SK-N-SH (cell line): ENCODE data around the gene TBC1D17. TPM values are rescaled to one million over a fixed set of nuclear protein-coding genes. Genes with fewer than 3 reads are reported as not detected.

ENCODE experiments used
- CTCF ChIA-PET: fragments of 300-600, 350-600 bp; formaldehyde crosslinking; extraction: SDS; loops from one replicate; lab custom pipeline; 2021; lab: Yijun Ruan, JAX
- POLR2A ChIA-PET: fragments of 350-600 bp; sonication (Branson Sonifier 250); formaldehyde crosslinking; extraction: SDS; loops from one replicate; lab custom pipeline; 2020; ENCODE audit warnings: antibody characterized with exemption, inconsistent platforms; lab: Yijun Ruan, JAX
- DNase-seq: peaks from one replicate; pipeline ENCODE4 v3.0.0; 2012
- H2AFZ ChIP-seq: fragments of 200-600 bp; sonication (generic); 2 replicates; pipeline ENCODE4 v1.8.1; 2016; ENCODE audit warnings: antibody characterized with exemption, mild to moderate bottlenecking, low read depth
- H3F3A ChIP-seq: fragments of 200-600 bp; sonication (generic); replicated peaks from 2 replicates; pipeline ENCODE3; 2016; ENCODE audit warnings: antibody characterized with exemption, mild to moderate bottlenecking; ENCODE audit not compliant: insufficient read depth
- H3K27ac ChIP-seq, 2 experiments: fragments of 200-500 bp in 1 of 2; fragments of 200-600 bp in 1 of 2; sonication (Bioruptor generic) in 1 of 2; sonication (generic), shearing (Covaris generic) in 1 of 2; 2 replicates each; pipeline versions ENCODE4 v1.5.1 to v1.6.1; 2014 to 2016; ENCODE audit warnings: low read depth in 2 of 2, inconsistent platforms in 1 of 2, low read length in 1 of 2, mild to moderate bottlenecking in 1 of 2, mixed read lengths in 1 of 2
- H3K27me3 ChIP-seq: fragments of 200-600 bp; sonication (generic), shearing (Covaris generic); 2 replicates; pipeline ENCODE4 v1.6.1; 2016; ENCODE audit warnings: mixed run types; ENCODE audit not compliant: insufficient read depth
- H3K36me3 ChIP-seq, 2 experiments: fragments of 200-500 bp in 1 of 2; fragments of 200-600 bp in 1 of 2; sonication (Bioruptor generic) in 1 of 2; sonication (generic) in 1 of 2; replicated peaks in 1 of 2; 2 replicates each; pipeline versions ENCODE3 to v1.5.1; 2014 to 2016; ENCODE audit warnings: low read length in 1 of 2, mild to moderate bottlenecking in 1 of 2; ENCODE audit not compliant: insufficient read depth in 2 of 2, control insufficient read depth in 1 of 2
- H3K4me1 ChIP-seq, 2 experiments: fragments of 200-500 bp in 1 of 2; fragments of 200-600 bp in 1 of 2; sonication (Bioruptor generic) in 1 of 2; sonication (generic), shearing (Covaris generic) in 1 of 2; 2 replicates each; pipeline versions ENCODE4 v1.5.1 to v1.6.1; 2014 to 2016; ENCODE audit warnings: low read depth in 1 of 2, low read length in 1 of 2, mixed run types in 1 of 2; ENCODE audit not compliant: insufficient read depth in 2 of 2, control insufficient read depth in 1 of 2
- H3K4me2 ChIP-seq: fragments of 200-600 bp; sonication (generic), shearing (Covaris generic); 2 replicates; pipeline ENCODE4 v1.6.1; 2017; ENCODE audit warnings: mixed run types
- H3K4me3 ChIP-seq, 2 experiments: fragments of 200-500 bp in 1 of 2; fragments of 200-600 bp in 1 of 2; sonication (Bioruptor generic) in 1 of 2; sonication (generic), shearing (Covaris generic) in 1 of 2; 2 replicates each; pipeline versions ENCODE4 v1.5.1 to v1.8.1; 2014 to 2016; ENCODE audit warnings: low read depth in 2 of 2, inconsistent platforms in 1 of 2, low read length in 1 of 2, mild to moderate bottlenecking in 1 of 2, mixed read lengths in 1 of 2, moderate library complexity in 1 of 2
- H3K79me2 ChIP-seq: fragments of 200-600 bp; sonication (generic); 2 replicates; pipeline ENCODE4 v1.8.1; 2017; ENCODE audit warnings: mild to moderate bottlenecking; ENCODE audit not compliant: insufficient read depth
- H3K9ac ChIP-seq: fragments of 200-600 bp; sonication (generic); 2 replicates; pipeline ENCODE4 v1.6.1; 2017; ENCODE audit warnings: mixed run types
- H3K9me2 ChIP-seq: fragments of 200-600 bp; sonication (generic); 2 replicates; pipeline ENCODE4 v1.6.1; 2017; ENCODE audit warnings: mixed run types
- H3K9me3 ChIP-seq: fragments of 200-600 bp; sonication (generic); 2 replicates; pipeline ENCODE4 v1.6.1; 2017; ENCODE audit warnings: mixed run types, mild to moderate bottlenecking, moderate library complexity
- H4K20me1 ChIP-seq: fragments of 200-600 bp; sonication (generic); 2 replicates; pipeline ENCODE4 v1.6.1; 2017; ENCODE audit warnings: mild to moderate bottlenecking, mixed run types; ENCODE audit not compliant: insufficient read depth
- CHD2 ChIP-seq: fragments of 150-350 bp; IDR thresholded peaks from 2 replicates; pipeline ENCODE4 v1.6.1; 2018; ENCODE audit warnings: low read length; ENCODE audit not compliant: partially characterized antibody
- GABPA ChIP-seq: IDR thresholded peaks from 2 replicates; pipeline ENCODE4 v1.4.0; 2012; ENCODE audit warnings: low read depth, mild to moderate bottlenecking
- MAX ChIP-seq: IDR thresholded peaks from 2 replicates; pipeline ENCODE4 v1.4.0; 2012; ENCODE audit warnings: low read depth
- MXI1 ChIP-seq: IDR thresholded peaks from 2 replicates; pipeline ENCODE4 v1.6.1; 2012; ENCODE audit warnings: mild to moderate bottlenecking, low read depth, low read length, improper control_type of control experiment
- NRF1 ChIP-seq: IDR thresholded peaks from 2 replicates; pipeline ENCODE4 v1.6.1; 2012; ENCODE audit warnings: low read depth, mild to moderate bottlenecking, low read length
- SIN3A ChIP-seq: IDR thresholded peaks from 2 replicates; pipeline ENCODE4 v1.6.1; 2012; ENCODE audit warnings: low read depth, mild to moderate bottlenecking, low read length, moderate library complexity, borderline replicate concordance
- TAF1 ChIP-seq: IDR thresholded peaks from 2 replicates; pipeline ENCODE4 v1.6.1; 2012; ENCODE audit warnings: low read depth, mild to moderate bottlenecking, low read length, moderate library complexity, borderline replicate concordance
- TCF12 ChIP-seq: IDR thresholded peaks from 2 replicates; pipeline ENCODE4 v1.4.0; 2012
- USF2 ChIP-seq: fragments of 150-350 bp; IDR thresholded peaks from 2 replicates; pipeline ENCODE4 v1.6.1; 2017; ENCODE audit warnings: antibody characterized with exemption, low read length, low read depth, borderline replicate concordance
- YY1 ChIP-seq: IDR thresholded peaks from 2 replicates; pipeline ENCODE4 v1.4.0; 2012; ENCODE audit warnings: low read depth, mild to moderate bottlenecking
- WGBS: methylation state at CpG from one replicate; pipeline ENCODE4 v1.1.6; 2017; ENCODE audit warnings: low lambda C conversion rate; 5-methylcytosine and 5-hydroxymethylcytosine counted together
- polyA plus RNA-seq, 3 experiments: library from polyadenylated mRNA; depleted of rRNA; stranded (reverse); fragments of >200 nt; gene quantifications; 2 replicates each; pipeline ENCODE4 v1.2.3, GENCODE V29; 2012

The TBC1D17 gene
- polyA plus RNA-seq, 1 of the 3 experiments (the other 2 are of a cell fraction) = 28.3 TPM

- H3K36me3 ChIP-seq = peaks cover 17 to 37% of the 10 kb centered on the region in 2 experiments
- H3K4me3 ChIP-seq = peak overlapping the region in 1 of 2 experiments; percentile 100; a peak in 2 of 4 replicates
- CTCF ChIA-PET = interaction anchor here (1.0 to 3.5 kb wide), 5 partner anchors 9 to 37 kb away, joined by 3 to 23 read pairs (median 3); no protein-coding TSS in a partner anchor
- peak overlapping the region in 1 of 2 experiments; percentile 94; a peak in 1 of 4 replicates for H3K27ac ChIP-seq
- no peaks in the 10 kb centered on the region for H3K27me3 ChIP-seq
- H3K9me3 ChIP-seq = no peaks in the 10 kb centered on the region
- peaks cover 22% of the 10 kb centered on the region; the same call in 1 of the 2 replicates for H4K20me1 ChIP-seq
- POLR2A ChIA-PET = no interaction called here
- H2AFZ ChIP-seq = no peak overlapping the region
- H3K4me2 ChIP-seq = peak overlapping the region; percentile 94
- H3K9me2 ChIP-seq = no peaks in the 10 kb centered on the region
- WGBS = 88% methylated on average over 14 of the region's 14 CpGs
- DNase-seq = no peak
- peaks cover 18% of the 10 kb centered on the region for H3F3A ChIP-seq
- TF ChIP-seq MAX (no peak), YY1 (no peak), USF2 (no peak), SIN3A (no peak)
- TF ChIP-seq, all 33 proteins: peak for 0
- peaks cover 7 to 10% of the 10 kb centered on the region in 2 experiments; a peak in 2 of 4 replicates for H3K4me1 ChIP-seq
- peak overlapping the region; percentile 98; the same call in 1 of the 2 replicates for H3K9ac ChIP-seq
- peaks cover 66% of the 10 kb centered on the region for H3K79me2 ChIP-seq
Observed at GRCh38 chr19:49927526-49928264, 50.2 kb downstream of the TBC1D17 start.

- peaks cover 7 to 10% of the 10 kb centered on the region in 2 experiments; a peak in 2 of 4 replicates for H3K4me1 ChIP-seq
- POLR2A ChIA-PET = interaction anchor here (0.7 to 2.1 kb wide), 7 partner anchors 10 to 254 kb away, joined by 3 to 8 read pairs (median 3); partner anchors contain the start of gene AKT1S1
- H3K9me3 ChIP-seq = no peaks in the 10 kb centered on the region
- peak within 1 kb of the TSS; percentile 94 to 95 for H3K27ac ChIP-seq
- H3K27me3 ChIP-seq = no peaks in the 10 kb centered on the region
- peaks cover 18% of the 10 kb centered on the region for H3F3A ChIP-seq
- 1% methylated on average over 32 of the region's 48 CpGs for WGBS
- H3K4me2 ChIP-seq = peak within 1 kb of the TSS; percentile 94
- H4K20me1 ChIP-seq = 0 out of 2 replicates have a peak, but pooled peaks cover 11% of the 10 kb centered on the region
- no peaks in the 10 kb centered on the region for H3K9me2 ChIP-seq
- peaks cover 52% of the 10 kb centered on the region for H3K79me2 ChIP-seq
- H3K9ac ChIP-seq = peak within 1 kb of the TSS; percentile 98
- peak within 1 kb of the TSS; percentile 76 to 100 for H3K4me3 ChIP-seq
- peak within 1 kb of the TSS; percentile 99 for H2AFZ ChIP-seq
- TF ChIP-seq MAX = peak; percentile 87
- TF ChIP-seq TCF12 = no peak
- 0 out of 2 replicates have a peak, but pooled peaks have one; percentile 0 for TF ChIP-seq SIN3A
- TF ChIP-seq CHD2 = peak; percentile 8
- peak; percentile 57; the same call in 1 of the 2 replicates for TF ChIP-seq MXI1
- peak; percentile 53 for TF ChIP-seq TAF1
- TF ChIP-seq NRF1 = peak; percentile 89
- TF ChIP-seq GABPA = no peak
- peak; percentile 98 for DNase-seq
- CTCF ChIA-PET = interaction anchor here (1.0 to 3.5 kb wide), 5 partner anchors 9 to 52 kb away, joined by 3 to 23 read pairs (median 3); partner anchors contain the start of genes AKT1S1 and TBC1D17
- H3K36me3 ChIP-seq = peaks cover 3 to 37% of the 10 kb centered on the region in 2 experiments
Observed at GRCh38 chr19:49929121-49929610, 51.7 kb downstream of the TBC1D17 start, which contains the start of the genes ATF5 and NUP62. ATF5 (plus strand) TSS chr19:49929205; CDS start chr19:49930851, 1,646 bp downstream. NUP62 (minus strand) TSS chr19:49929504; CDS start chr19:49909807, 19,697 bp downstream.
